ENCODE measurements around the gene SPRR1B. TPM values are rescaled to one million over a fixed set of nuclear protein-coding genes. Genes with fewer than 3 reads are reported as not detected.
"Not testable (repeated sequence)": the region's sequence is repeated elsewhere in the genome, so short reads cannot be mapped to it uniquely, and the experiment has no call there.

SPRR1B gene
- total and polyA plus RNA-seq, 4 donors: 0.31 to 1.9 TPM; not detected in 2

- Histone ChIP-seq H3K4me1 (ENCODE audit: control insufficient read depth in 5 of 5, insufficient read depth in 5 of 5, low read length in 5 of 5) (no peaks in the 10 kb centered on the region), H3K36me3 (ENCODE audit: control insufficient read depth in 4 of 4, insufficient read depth in 4 of 4, low read length in 4 of 4) (no peaks in the 10 kb centered on the region), H3K27ac (ENCODE audit: low read depth in 1 of 2, low read length in 1 of 2) (no peak within 1 kb of the TSS), H3K27me3 (ENCODE audit: control insufficient read depth in 3 of 3, insufficient read depth in 3 of 3, low read length in 2 of 3) (no peaks in the 10 kb centered on the region), H3K9ac (ENCODE audit: insufficient read depth in 1 of 2, low read length in 2 of 2) (no peak within 1 kb of the TSS), H3K4me3 (no peak within 1 kb of the TSS), H3K9me3 (ENCODE audit: control insufficient read depth in 4 of 4, insufficient read depth in 3 of 4, low read length in 3 of 4) (peaks cover 0 to 5% (median 0%) of the 10 kb centered on the region in 4 donors)
- 58 to 72% methylated on average over 4 of the region's 4 CpGs for WGBS, 2 donors
- no peak for TF ChIP-seq CTCF (IDR thresholded peaks at IDR 0.05; ENCODE audit: control extremely low read depth, extremely low read depth)
- ATAC-seq (ENCODE audit: insufficient read depth, low FRiP score) (no peak), DNase-seq (no peak)
Observed at GRCh38 chr1:153040950-153041631, 10.1 kb downstream of the SPRR1B start, which contains the start of gene SPRR2D. Gene SPRR2D, minus strand, starts transcription at chr1:153041120. Its CDS starts 774 bp downstream, at chr1:153040346.

- Histone ChIP-seq H3K4me1 (ENCODE audit: control insufficient read depth in 5 of 5, insufficient read depth in 5 of 5, low read length in 5 of 5) (no peaks in the 10 kb centered on the region), H3K27ac (ENCODE audit: low read depth in 1 of 2, low read length in 1 of 2) (no peak overlapping the region), H3K27me3 (ENCODE audit: control insufficient read depth in 3 of 3, insufficient read depth in 3 of 3, low read length in 2 of 3) (no peaks in the 10 kb centered on the region), H3K9ac (ENCODE audit: insufficient read depth in 1 of 2, low read length in 2 of 2) (no peak overlapping the region), H3K36me3 (ENCODE audit: control insufficient read depth in 4 of 4, insufficient read depth in 4 of 4, low read length in 4 of 4) (no peaks in the 10 kb centered on the region), H3K9me3 (ENCODE audit: control insufficient read depth in 4 of 4, insufficient read depth in 3 of 4, low read length in 3 of 4) (peaks cover 0 to 3% (median 0%) of the 10 kb centered on the region in 4 donors), H3K4me3 (no peak overlapping the region)
- 87 to 89% methylated on average over 2 of the region's 2 CpGs for WGBS, 2 donors
- no peak for DNase-seq
- no peak for TF ChIP-seq CTCF (IDR thresholded peaks at IDR 0.05; ENCODE audit: control extremely low read depth, extremely low read depth)
- ATAC-seq (ENCODE audit: insufficient read depth, low FRiP score): no peak
Observed at GRCh38 chr1:153049211-153049610, 18.2 kb downstream of the SPRR1B start.

GRCh38 chr1:153056111-153056510, 25.1 kb downstream of the SPRR1B start:
- not testable (repeated sequence) for ATAC-seq (ENCODE audit: insufficient read depth, low FRiP score); H3K9ac ChIP-seq (ENCODE audit: insufficient read depth in 1 of 2, low read length in 2 of 2); H3K4me1 ChIP-seq (ENCODE audit: control insufficient read depth in 5 of 5, insufficient read depth in 5 of 5, low read length in 5 of 5); H3K4me3 ChIP-seq; H3K27me3 ChIP-seq (ENCODE audit: control insufficient read depth in 3 of 3, insufficient read depth in 3 of 3, low read length in 2 of 3); DNase-seq; H3K27ac ChIP-seq (ENCODE audit: low read depth in 1 of 2, low read length in 1 of 2); H3K9me3 ChIP-seq (ENCODE audit: control insufficient read depth in 4 of 4, insufficient read depth in 3 of 4, low read length in 3 of 4); H3K36me3 ChIP-seq (ENCODE audit: control insufficient read depth in 4 of 4, insufficient read depth in 4 of 4, low read length in 4 of 4)
- WGBS, 2 donors: 61 to 76% methylated on average over 3 of the region's 3 CpGs

- Histone ChIP-seq H3K27ac (ENCODE audit: low read depth in 1 of 2, low read length in 1 of 2) (no peak within 1 kb of the TSS), H3K36me3 (ENCODE audit: control insufficient read depth in 4 of 4, insufficient read depth in 4 of 4, low read length in 4 of 4) (no peaks in the 10 kb centered on the region), H3K9me3 (ENCODE audit: control insufficient read depth in 4 of 4, insufficient read depth in 3 of 4, low read length in 3 of 4) (no peaks in the 10 kb centered on the region), H3K9ac (ENCODE audit: insufficient read depth in 1 of 2, low read length in 2 of 2) (no peak within 1 kb of the TSS), H3K27me3 (ENCODE audit: control insufficient read depth in 3 of 3, insufficient read depth in 3 of 3, low read length in 2 of 3) (no peaks in the 10 kb centered on the region), H3K4me1 (ENCODE audit: control insufficient read depth in 5 of 5, insufficient read depth in 5 of 5, low read length in 5 of 5) (no peaks in the 10 kb centered on the region), H3K4me3 (no peak within 1 kb of the TSS)
- no peak for ATAC-seq (ENCODE audit: insufficient read depth, low FRiP score)
- WGBS, 2 donors: 57 to 69% methylated on average over 2 of the region's 2 CpGs
- DNase-seq: no peak
- no peak for TF ChIP-seq CTCF (IDR thresholded peaks at IDR 0.05; ENCODE audit: control extremely low read depth, extremely low read depth)
Observed at GRCh38 chr1:153057375-153057774, 26.4 kb downstream of the SPRR1B start, which contains the start of gene SPRR2A. Gene SPRR2A, minus strand, starts transcription at chr1:153057512. Its CDS starts 777 bp downstream, at chr1:153056735.
